Hepatocyte (in vitro differentiated cells): ENCODE data around the gene POU2AF1.

Experiments
- EZH2 ChIP-seq: fragments of 200-600 bp; sonication (generic); IDR thresholded peaks from 2 replicates; pipeline ENCODE4 v1.6.1; 2016; ENCODE audit warnings: antibody characterized with exemption, mild to moderate bottlenecking, borderline replicate concordance
- TF ChIP-seq, protein P1 (sequence below): fragments of 200-600 bp; sonication (generic); IDR thresholded peaks from 2 replicates; pipeline ENCODE4 v1.5.1; 2016; ENCODE audit warnings: antibody characterized with exemption, mild to moderate bottlenecking; ENCODE audit not compliant: poor library complexity

DNA sequence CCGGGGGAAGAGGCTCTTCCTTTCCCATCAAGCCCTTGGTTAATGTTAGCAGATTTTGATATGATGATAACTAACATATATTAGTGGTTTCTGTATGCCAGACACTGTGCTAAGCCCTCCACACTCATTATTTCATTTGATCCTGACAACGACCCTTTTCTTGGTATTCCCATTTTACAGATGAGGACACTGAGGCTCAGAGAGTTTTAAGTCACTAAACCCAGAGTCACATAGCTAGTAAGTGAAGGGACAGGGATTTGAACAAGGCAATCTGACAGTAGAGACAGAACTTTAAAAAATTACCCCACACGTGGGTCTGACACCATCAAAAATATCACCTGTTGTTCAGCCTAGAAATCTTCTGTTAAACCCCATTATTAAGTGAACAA lies 22.4 kb downstream of the POU2AF1 start:
- TF ChIP-seq EZH2 = no peak
- TF ChIP-seq, protein P1, sequence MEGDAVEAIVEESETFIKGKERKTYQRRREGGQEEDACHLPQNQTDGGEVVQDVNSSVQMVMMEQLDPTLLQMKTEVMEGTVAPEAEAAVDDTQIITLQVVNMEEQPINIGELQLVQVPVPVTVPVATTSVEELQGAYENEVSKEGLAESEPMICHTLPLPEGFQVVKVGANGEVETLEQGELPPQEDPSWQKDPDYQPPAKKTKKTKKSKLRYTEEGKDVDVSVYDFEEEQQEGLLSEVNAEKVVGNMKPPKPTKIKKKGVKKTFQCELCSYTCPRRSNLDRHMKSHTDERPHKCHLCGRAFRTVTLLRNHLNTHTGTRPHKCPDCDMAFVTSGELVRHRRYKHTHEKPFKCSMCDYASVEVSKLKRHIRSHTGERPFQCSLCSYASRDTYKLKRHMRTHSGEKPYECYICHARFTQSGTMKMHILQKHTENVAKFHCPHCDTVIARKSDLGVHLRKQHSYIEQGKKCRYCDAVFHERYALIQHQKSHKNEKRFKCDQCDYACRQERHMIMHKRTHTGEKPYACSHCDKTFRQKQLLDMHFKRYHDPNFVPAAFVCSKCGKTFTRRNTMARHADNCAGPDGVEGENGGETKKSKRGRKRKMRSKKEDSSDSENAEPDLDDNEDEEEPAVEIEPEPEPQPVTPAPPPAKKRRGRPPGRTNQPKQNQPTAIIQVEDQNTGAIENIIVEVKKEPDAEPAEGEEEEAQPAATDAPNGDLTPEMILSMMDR = no peak
